Duodenal mucosa (tissue), 2 donors: Measurements from ENCODE around the gene LAT.

Experiments used
- H3K27ac ChIP-seq: one replicate; pipeline ENCODE4 v1.7.0; 2013; ENCODE audit warnings: low read depth, low read length
- H3K27me3 ChIP-seq, 2 donors: one replicate each; pipeline ENCODE4 v1.7.0; 2013; ENCODE audit warnings: low read length in 2 of 2, control low read depth in 1 of 2; ENCODE audit not compliant: insufficient read depth in 2 of 2, control insufficient read depth in 1 of 2
- H3K36me3 ChIP-seq, 2 donors: one replicate each; pipeline ENCODE4 v1.7.0; 2013; ENCODE audit warnings: low read length in 2 of 2, control low read depth in 1 of 2; ENCODE audit not compliant: insufficient read depth in 2 of 2, control insufficient read depth in 1 of 2
- H3K4me1 ChIP-seq, 2 donors: one replicate each; pipeline ENCODE4 v1.7.0; 2013; ENCODE audit warnings: low read length in 2 of 2, control low read depth in 1 of 2; ENCODE audit not compliant: insufficient read depth in 2 of 2, control insufficient read depth in 1 of 2
- H3K4me3 ChIP-seq, 2 donors: one replicate each; pipeline ENCODE4 v1.7.0; 2013; ENCODE audit warnings: low read length in 2 of 2, low read depth in 1 of 2
- H3K9ac ChIP-seq, 2 donors: one replicate each; pipeline ENCODE4 v1.7.0; 2013; ENCODE audit warnings: low read length in 2 of 2, low read depth in 1 of 2
- H3K9me3 ChIP-seq, 2 donors: one replicate each; pipeline ENCODE4 v1.7.0; 2013; ENCODE audit warnings: low read length in 2 of 2, control low read depth in 1 of 2; ENCODE audit not compliant: control insufficient read depth in 1 of 2

The LAT gene

DNA sequence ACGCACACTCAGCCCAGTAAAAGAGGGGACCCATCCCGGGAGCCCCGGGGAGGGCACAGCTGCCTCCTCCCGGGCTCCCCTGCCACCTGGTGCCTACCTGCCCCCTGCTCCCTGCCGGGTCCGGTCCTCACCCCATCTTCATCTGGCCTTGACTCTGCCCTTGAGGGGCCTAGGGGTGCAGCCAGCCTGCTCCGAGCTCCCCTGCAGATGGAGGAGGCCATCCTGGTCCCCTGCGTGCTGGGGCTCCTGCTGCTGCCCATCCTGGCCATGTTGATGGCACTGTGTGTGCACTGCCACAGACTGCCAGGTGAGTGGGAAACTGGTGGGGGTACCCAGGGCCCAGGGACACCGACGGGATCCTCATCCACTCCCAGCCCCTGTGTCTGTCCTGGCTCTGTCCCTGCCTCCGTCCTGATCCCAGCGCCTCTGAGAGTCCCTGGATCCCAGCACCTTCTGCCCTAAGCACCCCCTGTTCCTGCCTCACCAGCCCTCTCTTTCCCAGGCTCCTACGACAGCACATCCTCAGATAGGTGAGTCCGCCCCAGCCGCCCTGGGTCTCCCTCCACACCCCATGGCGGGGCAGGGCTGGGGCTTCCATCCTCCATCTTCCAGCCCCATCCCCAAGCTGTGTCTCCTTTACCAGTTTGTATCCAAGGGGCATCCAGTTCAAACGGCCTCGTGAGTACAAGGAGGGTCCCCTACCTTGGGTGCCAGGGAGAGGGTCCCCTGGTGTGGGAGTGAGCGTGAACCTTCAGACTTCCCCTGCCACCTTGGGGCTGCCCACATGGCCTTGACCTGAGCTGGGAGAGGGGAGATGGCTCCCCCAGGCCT is 574 bp downstream of the LAT start:
- H3K9ac ChIP-seq: peak overlapping the region; percentile 10 to 35
- peak overlapping the region; percentile 40 to 58 for H3K4me3 ChIP-seq
- peaks cover 0 to 9% of the 10 kb centered on the region in 2 donors for H3K4me1 ChIP-seq
- no peak overlapping the region for H3K27ac ChIP-seq
- H3K9me3 ChIP-seq: no peaks in the 10 kb centered on the region
- no peaks in the 10 kb centered on the region for H3K27me3 ChIP-seq
- peaks cover 29 to 47% of the 10 kb centered on the region in 2 donors for H3K36me3 ChIP-seq

DNA sequence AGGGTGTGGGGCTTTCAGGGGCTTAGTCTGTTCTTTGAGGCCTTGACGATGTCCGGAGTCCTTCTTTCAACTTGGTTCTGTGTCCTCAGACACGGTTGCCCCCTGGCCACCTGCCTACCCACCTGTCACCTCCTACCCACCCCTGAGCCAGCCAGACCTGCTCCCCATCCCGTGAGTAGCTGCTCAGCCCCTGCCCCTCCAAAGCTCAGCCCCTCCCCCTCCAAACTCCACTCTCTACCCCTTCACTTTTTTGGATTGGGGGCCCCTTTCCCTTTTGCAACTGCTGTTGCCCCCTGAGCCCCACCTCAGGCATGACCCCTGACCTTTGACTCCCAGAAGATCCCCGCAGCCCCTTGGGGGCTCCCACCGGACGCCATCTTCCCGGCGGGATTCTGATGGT is 1.2 kb downstream of the LAT start:
- Histone ChIP-seq H3K27me3 (no peaks in the 10 kb centered on the region), H3K36me3 (peaks cover 26 to 44% of the 10 kb centered on the region in 2 donors), H3K4me3 (peak overlapping the region; percentile 40 to 58), H3K9me3 (no peaks in the 10 kb centered on the region), H3K4me1 (peaks cover 0 to 9% of the 10 kb centered on the region in 2 donors), H3K27ac (no peak overlapping the region), H3K9ac (peak overlapping the region in 1 of 2 donors; percentile 35)

DNA sequence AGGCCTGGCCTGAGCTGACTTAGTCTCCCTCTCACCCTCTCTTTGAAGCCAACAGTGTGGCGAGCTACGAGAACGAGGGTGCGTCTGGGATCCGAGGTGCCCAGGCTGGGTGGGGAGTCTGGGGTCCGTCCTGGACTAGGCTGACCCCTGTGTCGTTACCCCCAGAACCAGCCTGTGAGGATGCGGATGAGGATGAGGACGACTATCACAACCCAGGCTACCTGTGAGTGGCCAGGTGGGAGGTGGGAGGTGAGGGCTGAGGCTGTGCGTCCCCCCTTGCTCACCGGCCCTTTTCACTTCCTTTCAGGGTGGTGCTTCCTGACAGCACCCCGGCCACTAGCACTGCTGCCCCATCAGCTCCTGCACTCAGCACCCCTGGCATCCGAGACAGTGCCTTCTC is 1.6 kb downstream of the LAT start:
- H3K9ac ChIP-seq: no peak overlapping the region
- peak overlapping the region; percentile 29 to 58 for H3K4me3 ChIP-seq
- H3K9me3 ChIP-seq: no peaks in the 10 kb centered on the region
- H3K36me3 ChIP-seq: peaks cover 22 to 40% of the 10 kb centered on the region in 2 donors
- peaks cover 0 to 9% of the 10 kb centered on the region in 2 donors for H3K4me1 ChIP-seq
- H3K27me3 ChIP-seq: no peaks in the 10 kb centered on the region
- no peak overlapping the region for H3K27ac ChIP-seq

- H3K36me3 ChIP-seq: peaks cover 15 to 32% of the 10 kb centered on the region in 2 donors
- peaks cover 0 to 9% of the 10 kb centered on the region in 2 donors for H3K4me1 ChIP-seq
- H3K27ac ChIP-seq: no peak overlapping the region
- H3K9ac ChIP-seq: no peak overlapping the region
- H3K4me3 ChIP-seq: no peak overlapping the region
- no peaks in the 10 kb centered on the region for H3K27me3 ChIP-seq
- no peaks in the 10 kb centered on the region for H3K9me3 ChIP-seq
These were observed 2.5 kb downstream of the LAT start for GRCh38 chr16:28987170-28987853.

GRCh38 chr16:28989363-28989762 is 4.5 kb downstream of the LAT start:
- H3K27ac ChIP-seq: no peak overlapping the region
- H3K27me3 ChIP-seq: no peaks in the 10 kb centered on the region
- no peaks in the 10 kb centered on the region for H3K9me3 ChIP-seq
- H3K4me3 ChIP-seq: no peak overlapping the region
- peaks cover 11 to 14% of the 10 kb centered on the region in 2 donors for H3K36me3 ChIP-seq
- H3K4me1 ChIP-seq: peaks cover 0 to 4% of the 10 kb centered on the region in 2 donors
- H3K9ac ChIP-seq: no peak overlapping the region

DNA sequence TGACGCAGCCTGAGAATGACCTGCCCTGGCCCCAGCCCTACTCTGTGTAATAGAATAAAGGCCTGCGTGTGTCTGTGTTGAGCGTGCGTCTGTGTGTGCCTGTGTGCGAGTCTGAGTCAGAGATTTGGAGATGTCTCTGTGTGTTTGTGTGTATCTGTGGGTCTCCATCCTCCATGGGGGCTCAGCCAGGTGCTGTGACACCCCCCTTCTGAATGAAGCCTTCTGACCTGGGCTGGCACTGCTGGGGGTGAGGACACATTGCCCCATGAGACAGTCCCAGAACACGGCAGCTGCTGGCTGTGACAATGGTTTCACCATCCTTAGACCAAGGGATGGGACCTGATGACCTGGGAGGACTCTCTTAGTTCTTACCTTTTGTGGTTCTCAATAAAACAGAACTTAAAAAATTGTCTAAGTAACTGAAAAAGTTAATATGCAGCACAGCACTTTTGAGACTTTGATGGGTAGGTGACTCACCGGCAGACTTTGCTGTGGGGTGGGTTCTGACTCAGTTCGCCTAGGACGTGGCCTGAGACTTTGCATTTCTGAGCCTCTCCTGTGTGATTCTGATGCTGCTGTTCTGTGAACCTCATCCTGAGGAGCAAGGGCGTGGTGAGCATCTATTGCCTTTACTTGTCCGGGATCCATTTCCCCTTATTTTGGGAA is 5.7 kb downstream of the LAT start:
- Histone ChIP-seq H3K4me1 (peaks cover 0 to 4% of the 10 kb centered on the region in 2 donors), H3K36me3 (peaks cover 11 to 14% of the 10 kb centered on the region in 2 donors), H3K9ac (no peak overlapping the region), H3K27me3 (no peaks in the 10 kb centered on the region), H3K27ac (no peak overlapping the region), H3K4me3 (no peak overlapping the region), H3K9me3 (no peaks in the 10 kb centered on the region)

GRCh38 chr16:28991687-28992086 is 6.8 kb downstream of the LAT start:
- Histone ChIP-seq H3K4me1 (peaks cover 0 to 4% of the 10 kb centered on the region in 2 donors), H3K9ac (no peak overlapping the region), H3K27me3 (no peaks in the 10 kb centered on the region), H3K27ac (no peak overlapping the region), H3K4me3 (no peak overlapping the region), H3K9me3 (no peaks in the 10 kb centered on the region), H3K36me3 (peaks cover 6 to 10% of the 10 kb centered on the region in 2 donors)

DNA sequence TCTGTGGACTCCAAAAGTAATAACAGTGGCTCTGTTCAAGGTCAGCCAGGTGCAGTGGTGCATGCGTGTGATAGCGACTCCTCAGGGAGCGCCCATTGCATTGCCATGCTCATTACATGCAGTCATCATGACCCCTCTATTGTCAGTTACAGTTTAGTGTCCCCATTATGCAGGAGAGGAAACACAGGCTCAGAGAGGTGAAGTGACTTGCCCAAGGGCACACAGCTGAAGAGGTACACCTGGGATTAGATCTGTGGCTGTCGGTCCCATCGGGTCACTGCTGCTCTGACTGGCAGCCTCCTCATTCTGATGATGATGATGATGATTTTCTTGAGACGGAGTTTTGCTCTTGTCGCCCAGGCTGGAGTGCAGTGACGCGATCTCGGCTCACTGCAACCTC is 7.6 kb downstream of the LAT start:
- no peaks in the 10 kb centered on the region for H3K9me3 ChIP-seq
- no peak overlapping the region for H3K27ac ChIP-seq
- no peak overlapping the region for H3K4me3 ChIP-seq
- H3K4me1 ChIP-seq: peaks cover 0 to 4% of the 10 kb centered on the region in 2 donors
- no peak overlapping the region for H3K9ac ChIP-seq
- H3K27me3 ChIP-seq: no peaks in the 10 kb centered on the region
- peaks cover 0 to 4% of the 10 kb centered on the region in 2 donors for H3K36me3 ChIP-seq

DNA sequence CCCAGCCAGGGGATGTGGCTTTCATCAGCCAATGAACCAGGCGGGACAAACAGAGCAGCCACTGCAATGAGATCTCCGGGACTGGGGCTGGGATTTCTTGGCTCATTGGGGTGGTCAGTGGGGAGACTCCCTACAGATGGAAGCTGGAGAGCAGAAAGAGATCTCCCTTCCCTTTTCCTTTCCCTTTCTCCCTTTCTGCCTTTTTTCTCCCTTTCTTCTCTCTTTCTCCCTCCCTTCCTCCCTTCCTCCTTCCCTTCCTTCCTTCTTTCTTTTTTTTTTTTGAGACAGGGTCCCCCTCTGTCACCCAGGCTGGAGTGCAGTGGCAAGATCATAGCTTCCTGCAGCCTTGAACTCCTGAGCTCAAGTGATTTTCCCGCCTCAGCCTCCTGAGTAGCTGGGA is 14.0 kb downstream of the LAT start:
- H3K4me1 ChIP-seq: no peaks in the 10 kb centered on the region
- H3K36me3 ChIP-seq: no peaks in the 10 kb centered on the region
- H3K27me3 ChIP-seq: no peaks in the 10 kb centered on the region
- H3K27ac ChIP-seq: no peak overlapping the region
- H3K4me3 ChIP-seq: no peak overlapping the region
- no peaks in the 10 kb centered on the region for H3K9me3 ChIP-seq
- no peak overlapping the region for H3K9ac ChIP-seq

DNA sequence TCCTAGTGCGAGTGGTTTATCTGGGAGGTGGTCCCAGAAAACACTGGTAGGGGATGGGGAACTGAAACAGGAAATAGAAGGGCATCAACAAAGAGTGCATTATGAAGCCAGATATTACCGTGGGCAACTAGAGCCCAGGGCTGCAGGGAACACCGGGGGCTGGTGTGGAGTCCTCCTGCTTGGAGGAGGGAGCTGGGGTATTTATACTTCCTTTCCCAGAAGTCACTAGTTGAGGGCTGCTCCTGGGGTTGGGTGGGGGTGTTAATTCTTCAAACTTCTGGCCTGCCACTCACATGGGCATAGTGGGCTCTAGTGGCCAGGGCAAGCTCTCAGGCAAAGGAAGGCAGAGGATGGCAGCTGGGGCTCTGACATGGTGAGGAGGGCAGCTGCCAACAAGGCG is 14.7 kb downstream of the LAT start:
- no peaks in the 10 kb centered on the region for H3K4me1 ChIP-seq
- H3K27me3 ChIP-seq: no peaks in the 10 kb centered on the region
- H3K36me3 ChIP-seq: no peaks in the 10 kb centered on the region
- no peak overlapping the region for H3K9ac ChIP-seq
- no peak overlapping the region for H3K27ac ChIP-seq
- H3K4me3 ChIP-seq: no peak overlapping the region
- H3K9me3 ChIP-seq: no peaks in the 10 kb centered on the region
